Measurements from ENCODE around the gene CBLB.

The CBLB gene

GRCh38 chr3:105785803-105786202, 83.0 kb downstream of the CBLB start:
- no peak overlapping the region for H3K4me3 ChIP-seq (ENCODE audit: low read depth, low read length)
- no peak overlapping the region for H3K27ac ChIP-seq (ENCODE audit: extremely low read depth, low read depth, low read length)
- H3K36me3 ChIP-seq (ENCODE audit: control insufficient read depth in 2 of 2, insufficient read depth in 1 of 2, low read length in 2 of 2) = no peaks in the 10 kb centered on the region
- no peak for TF ChIP-seq ZNF398 (tag by site-specific recombination; IDR thresholded peaks at IDR 0.05)
- TF ChIP-seq ZNF501 (tag by site-specific recombination; IDR thresholded peaks at IDR 0.05) = no peak
- no peak for TF ChIP-seq ZNF626 (tag by site-specific recombination; IDR thresholded peaks at IDR 0.05)
- no peak for TF ChIP-seq ZNF211 (tag by site-specific recombination; IDR thresholded peaks at IDR 0.05; ENCODE audit: low read depth)
- no peak for TF ChIP-seq BCL11B (tag by site-specific recombination; IDR thresholded peaks at IDR 0.05; ENCODE audit: low read depth)
- no peak for TF ChIP-seq ZNF777 (tag by site-specific recombination; IDR thresholded peaks at IDR 0.05; ENCODE audit: borderline replicate concordance)
- no peak for TF ChIP-seq ZNF544 (tag by site-specific recombination; IDR thresholded peaks at IDR 0.05)
- TF ChIP-seq ZNF571 (tag by site-specific recombination; IDR thresholded peaks at IDR 0.05) = no peak
- TF ChIP-seq ZNF785 (tag by site-specific recombination; IDR thresholded peaks at IDR 0.05) = no peak
- TF ChIP-seq ZBTB21 (tag by site-specific recombination; IDR thresholded peaks at IDR 0.05) = no peak
- no peak for TF ChIP-seq ZBTB17 (tag by site-specific recombination; IDR thresholded peaks at IDR 0.05)
- no peak for TF ChIP-seq ZNF114 (tag by site-specific recombination; IDR thresholded peaks at IDR 0.05)
- POLR2A ChIA-PET = no interaction called here
- CTCF ChIA-PET = no interaction called here
- H3K9me3 ChIP-seq (ENCODE audit: control insufficient read depth, insufficient read depth, low read depth, low read length) = no peaks in the 10 kb centered on the region
- no peaks in the 10 kb centered on the region for H3K4me1 ChIP-seq (ENCODE audit: control insufficient read depth, insufficient read depth, low read length)

GRCh38 chr3:105783631-105784030, 85.2 kb downstream of the CBLB start:
- H3K4me3 ChIP-seq (ENCODE audit: low read depth, low read length) = no peak overlapping the region
- H3K9me3 ChIP-seq (ENCODE audit: control insufficient read depth, insufficient read depth, low read depth, low read length) = no peaks in the 10 kb centered on the region
- CTCF ChIA-PET = no interaction called here
- POLR2A ChIA-PET = no interaction called here
- no peak for TF ChIP-seq ZNF26 (tag by site-specific recombination; IDR thresholded peaks at IDR 0.05)
- H3K27ac ChIP-seq (ENCODE audit: extremely low read depth, low read depth, low read length) = no peak overlapping the region
- H3K36me3 ChIP-seq (ENCODE audit: control insufficient read depth in 2 of 2, insufficient read depth in 1 of 2, low read length in 2 of 2) = no peaks in the 10 kb centered on the region
- no peaks in the 10 kb centered on the region for H3K4me1 ChIP-seq (ENCODE audit: control insufficient read depth, insufficient read depth, low read length)

GRCh38 chr3:105781871-105782270, 86.9 kb downstream of the CBLB start:
- ChIA-PET CTCF (no interaction called here), POLR2A (no interaction called here)
- Histone ChIP-seq H3K4me3 (ENCODE audit: low read depth, low read length) (no peak overlapping the region), H3K27ac (ENCODE audit: extremely low read depth, low read depth, low read length) (no peak overlapping the region), H3K4me1 (ENCODE audit: control insufficient read depth, insufficient read depth, low read length) (no peaks in the 10 kb centered on the region), H3K9me3 (ENCODE audit: control insufficient read depth, insufficient read depth, low read depth, low read length) (no peaks in the 10 kb centered on the region), H3K36me3 (ENCODE audit: control insufficient read depth in 2 of 2, insufficient read depth in 1 of 2, low read length in 2 of 2) (no peaks in the 10 kb centered on the region)
- TF ChIP-seq ZNF629 (tag by site-specific recombination; IDR thresholded peaks at IDR 0.05) (no peak), ZNF747 (tag by site-specific recombination; IDR thresholded peaks at IDR 0.05) (no peak), GLIS1 (tag by site-specific recombination; IDR thresholded peaks at IDR 0.05) (no peak), ZNF580 (tag by site-specific recombination; IDR thresholded peaks at IDR 0.05) (no peak), ZSCAN4 (tag by site-specific recombination; IDR thresholded peaks at IDR 0.05) (no peak), ZNF777 (tag by site-specific recombination; IDR thresholded peaks at IDR 0.05; ENCODE audit: borderline replicate concordance) (no peak), AEBP2 (tag by site-specific recombination; IDR thresholded peaks at IDR 0.05; ENCODE audit: borderline replicate concordance) (no peak), ZNF202 (tag by site-specific recombination; IDR thresholded peaks at IDR 0.05; ENCODE audit: borderline replicate concordance) (no peak), ZBTB10 (tag by site-specific recombination; IDR thresholded peaks at IDR 0.05) (no peak), MZF1 (tag by site-specific recombination; IDR thresholded peaks at IDR 0.05; ENCODE audit: borderline replicate concordance) (no peak), ZNF521 (tag by site-specific recombination; IDR thresholded peaks at IDR 0.05) (no peak), ZNF37A (tag by site-specific recombination; IDR thresholded peaks at IDR 0.05) (no peak), ZEB2 (tag by site-specific recombination; IDR thresholded peaks at IDR 0.05) (no peak)

Data from HEK293 (cell line).